GM23248 (cell line): ENCODE results near the gene CCDC170.

Experiments used
- EZH2 ChIP-seq: fragments of 200-600 bp; sonication (generic); IDR thresholded peaks from 2 replicates; pipeline ENCODE4 v1.6.1; 2018; ENCODE audit warnings: antibody characterized with exemption, mild to moderate bottlenecking; ENCODE audit not compliant: insufficient read depth, poor library complexity, severe bottlenecking
- EZH2phosphoT487 ChIP-seq: fragments of 200-600 bp; sonication (generic); IDR thresholded peaks from 2 replicates; pipeline ENCODE4 v1.6.1; 2018; ENCODE audit warnings: antibody characterized with exemption, moderate library complexity, mild to moderate bottlenecking, low read depth; ENCODE audit not compliant: insufficient read depth

GRCh38 chr6:151546941-151547659 is 53.3 kb downstream of the CCDC170 start:
- TF ChIP-seq EZH2 (no peak), EZH2phosphoT487 (no peak)
